OCI-LY1 (cell line): Measurements from ENCODE around the gene CRACDL.
A peak's percentile ranks its signal among the peaks of the same experiment; 100 is the strongest.

Experiments used
- H2AFZ ChIP-seq: fragments of 200-600 bp; sonication (generic), shearing (Covaris generic); 2 replicates; pipeline ENCODE4 v1.6.0; 2014; ENCODE audit warnings: antibody characterized with exemption, mild to moderate bottlenecking, low read length
- H3F3A ChIP-seq: fragments of 200-600 bp; sonication (generic), shearing (Covaris generic); 2 replicates; pipeline ENCODE4 v1.6.0; 2014; ENCODE audit warnings: mild to moderate bottlenecking, antibody characterized with exemption, low read length, moderate library complexity; ENCODE audit not compliant: insufficient read depth
- H3K27ac ChIP-seq: fragments of 200-600 bp; sonication (generic); 2 replicates; pipeline ENCODE4 v1.5.1; 2014; ENCODE audit warnings: low read length, mixed run types, mild to moderate bottlenecking, low read depth; ENCODE audit not compliant: poor library complexity, severe bottlenecking
- H3K27me3 ChIP-seq: fragments of 200-600 bp; sonication (generic); 2 replicates; pipeline ENCODE4 v1.6.0; 2014; ENCODE audit warnings: antibody characterized with exemption, mild to moderate bottlenecking, low read length, moderate library complexity; ENCODE audit not compliant: insufficient read depth
- H3K36me3 ChIP-seq: fragments of 200-600 bp; sonication (generic); 2 replicates; pipeline ENCODE4 v1.6.1; 2014; ENCODE audit warnings: mild to moderate bottlenecking, antibody characterized with exemption, low read length, moderate library complexity, mixed read lengths; ENCODE audit not compliant: insufficient read depth
- H3K4me1 ChIP-seq: fragments of 200-600 bp; sonication (generic); 2 replicates; pipeline ENCODE4 v1.5.1; 2014; ENCODE audit warnings: mild to moderate bottlenecking, low read length, moderate library complexity; ENCODE audit not compliant: insufficient read depth, severe bottlenecking
- H3K4me2 ChIP-seq: fragments of 200-600 bp; sonication (generic), shearing (Covaris generic); 2 replicates; pipeline ENCODE4 v1.6.1; 2014; ENCODE audit warnings: low read length
- H3K4me3 ChIP-seq: fragments of 200-600 bp; sonication (generic); 2 replicates; pipeline ENCODE4 v1.5.1; 2014; ENCODE audit warnings: low read length, low read depth, mild to moderate bottlenecking, mixed read lengths; ENCODE audit not compliant: poor library complexity, severe bottlenecking
- H3K79me2 ChIP-seq: fragments of 200-600 bp; shearing (Covaris generic); 2 replicates; pipeline ENCODE4 v1.6.1; 2016; ENCODE audit warnings: mixed run types, low read length, mixed read lengths; ENCODE audit not compliant: insufficient read depth
- H3K9ac ChIP-seq: fragments of 200-600 bp; sonication (generic), shearing (Covaris generic); 2 replicates; pipeline ENCODE4 v1.6.1; 2014; ENCODE audit warnings: mild to moderate bottlenecking, low read length, mixed read lengths
- H3K9me2 ChIP-seq: fragments of 200-600 bp; sonication (generic), shearing (Covaris generic); 2 replicates; pipeline ENCODE4 v1.6.1; 2014; ENCODE audit warnings: low read depth, mild to moderate bottlenecking, low read length, mixed read lengths
- H3K9me3 ChIP-seq: fragments of 200-600 bp; shearing (Covaris generic); 2 replicates; pipeline ENCODE4 v1.6.1; 2014; ENCODE audit warnings: low read length, mixed read lengths
- H4K20me1 ChIP-seq: fragments of 200-600 bp; sonication (generic), shearing (Covaris generic); 2 replicates; pipeline ENCODE4 v1.6.0; 2016; ENCODE audit warnings: mild to moderate bottlenecking, low read length; ENCODE audit not compliant: insufficient read depth
- CTCF ChIP-seq: fragments of 200-600 bp; sonication (generic), shearing (Covaris generic); IDR thresholded peaks from 2 replicates; pipeline ENCODE4 v1.5.1; 2017; ENCODE audit warnings: mild to moderate bottlenecking, antibody characterized with exemption, low read length, moderate library complexity, mixed read lengths
- EZH2 ChIP-seq: fragments of 200-600 bp; sonication (generic), shearing (Covaris generic); IDR thresholded peaks from 2 replicates; pipeline ENCODE4 v1.8.0; 2017; ENCODE audit warnings: borderline replicate concordance, mixed run types, mild to moderate bottlenecking, antibody characterized with exemption, low read length, moderate library complexity, mixed read lengths

The CRACDL gene

GRCh38 chr2:98773169-98773568 is 162.9 kb downstream of the CRACDL start:
- Histone ChIP-seq H3K27me3 (no peaks in the 10 kb centered on the region; the same call in 1 of the 2 replicates), H3K9me2 (no peaks in the 10 kb centered on the region), H3K36me3 (no peaks in the 10 kb centered on the region), H4K20me1 (no peaks in the 10 kb centered on the region), H3K9me3 (no peaks in the 10 kb centered on the region), H3K9ac (no peak overlapping the region), H3K79me2 (no peaks in the 10 kb centered on the region), H2AFZ (no peak overlapping the region), H3K4me2 (no peak overlapping the region), H3F3A (no peaks in the 10 kb centered on the region), H3K27ac (no peak overlapping the region), H3K4me3 (no peak overlapping the region), H3K4me1 (peaks cover 9% of the 10 kb centered on the region)
- no peak for TF ChIP-seq CTCF
- no peak for TF ChIP-seq EZH2

GRCh38 chr2:98772536-98772935 is 163.5 kb downstream of the CRACDL start:
- TF ChIP-seq CTCF (no peak), EZH2 (no peak)
- Histone ChIP-seq H3K36me3 (no peaks in the 10 kb centered on the region), H3K79me2 (no peaks in the 10 kb centered on the region), H3K4me3 (no peak overlapping the region), H3K4me2 (no peak overlapping the region), H4K20me1 (no peaks in the 10 kb centered on the region), H3K9me3 (no peaks in the 10 kb centered on the region), H3K27ac (no peak overlapping the region), H3F3A (no peaks in the 10 kb centered on the region), H3K9me2 (no peaks in the 10 kb centered on the region), H3K4me1 (peaks cover 9% of the 10 kb centered on the region), H3K27me3 (no peaks in the 10 kb centered on the region; the same call in 1 of the 2 replicates), H2AFZ (no peak overlapping the region), H3K9ac (no peak overlapping the region)

- H3K4me2 ChIP-seq, result peak overlapping the region; percentile 44; the same call in 1 of the 2 replicates
- no peak overlapping the region for H2AFZ ChIP-seq
These were observed 164.1 kb downstream of the CRACDL start for GRCh38 chr2:98771721-98772524.

More at GRCh38 chr2:98771721-98772524, 164.1 kb downstream of the CRACDL start:
- no peak overlapping the region for H3K9ac ChIP-seq
- TF ChIP-seq EZH2 (no peak), CTCF (no peak)
- peak overlapping the region; percentile 20 for H3K4me3 ChIP-seq
- H3K27me3 ChIP-seq, result no peaks in the 10 kb centered on the region; the same call in 1 of the 2 replicates
- H3F3A ChIP-seq, result no peaks in the 10 kb centered on the region
- no peaks in the 10 kb centered on the region for H4K20me1 ChIP-seq
- H3K79me2 ChIP-seq, result no peaks in the 10 kb centered on the region
- no peaks in the 10 kb centered on the region for H3K9me3 ChIP-seq
- H3K4me1 ChIP-seq, result peaks cover 9% of the 10 kb centered on the region
- no peak overlapping the region for H3K27ac ChIP-seq
- no peaks in the 10 kb centered on the region for H3K36me3 ChIP-seq
- no peaks in the 10 kb centered on the region for H3K9me2 ChIP-seq
